ENCODE results near the gene HAS3. TPM values are rescaled to one million over a fixed set of nuclear protein-coding genes. Genes with fewer than 3 reads are reported as not detected.
A peak's percentile ranks its signal among the peaks of the same experiment; 100 is the strongest.
"Not testable (repeated sequence)": the region's sequence is repeated elsewhere in the genome, so short reads cannot be mapped to it uniquely, and the experiment has no call there.

The HAS3 gene
- polyA plus RNA-seq (2011; rRNA removed) (0.62 and 0.92 TPM in 2 replicates), polyA minus RNA-seq (2011; rRNA and poly(A)+ RNA removed) (0.97 and 1.2 TPM in 2 replicates)

GRCh38 chr16:69105501-69106361, at the start of gene HAS3:
Gene HAS3 (plus strand): TSS chr16:69105653. CDS start chr16:69109396, 3,743 bp downstream.
- no peak for DNase-seq (ENCODE audit: low read depth, low spot score)
- TF ChIP-seq CTCF (IDR thresholded peaks at IDR 0.05; ENCODE audit: low read depth, low read length) = no peak
- ChIA-PET POLR2A (interaction anchor here (0.6 kb wide), 4 partner anchors 36 to 301 kb away, joined by 4 to 8 read pairs (median 6); no protein-coding TSS in a partner anchor), CTCF (interaction anchor here (0.8 to 1.5 kb wide), 5 partner anchors 13 to 262 kb away, joined by 3 to 7 read pairs (median 4); no protein-coding TSS in a partner anchor)
- Histone ChIP-seq H3K9me3 (ENCODE audit: control insufficient read depth, insufficient read depth, low read length) (no peaks in the 10 kb centered on the region; the same call in 1 of the 2 replicates), H3K27me3 (ENCODE audit: control insufficient read depth, insufficient read depth, low read length) (peaks cover 2% of the 10 kb centered on the region), H3K4me3 (ENCODE audit: low read depth, low read length) (peak within 1 kb of the TSS; percentile 62), H3K27ac (ENCODE audit: low read depth, low read length) (no peak within 1 kb of the TSS)

GRCh38 chr16:69055980-69056379, 49.5 kb upstream of the HAS3 start:
- H3K27me3 ChIP-seq (ENCODE audit: control insufficient read depth, insufficient read depth, low read length) = no peaks in the 10 kb centered on the region

GRCh38 chr16:69056421-69056820, 49.0 kb upstream of the HAS3 start:
- DNase-seq (ENCODE audit: low read depth, low spot score) = no peak
- H3K27me3 ChIP-seq (ENCODE audit: control insufficient read depth, insufficient read depth, low read length) = no peaks in the 10 kb centered on the region
- no peak overlapping the region for H3K4me3 ChIP-seq (ENCODE audit: low read depth, low read length)
- H3K9me3 ChIP-seq (ENCODE audit: control insufficient read depth, insufficient read depth, low read length) = no peaks in the 10 kb centered on the region
- no peak overlapping the region for H3K27ac ChIP-seq (ENCODE audit: low read depth, low read length)
- ChIA-PET POLR2A (no interaction called here), CTCF (interaction anchor here (0.7 kb wide), 2 partner anchors 8 to 80 kb away, joined by 3 to 4 read pairs; no protein-coding TSS in a partner anchor)
- no peak for TF ChIP-seq CTCF (IDR thresholded peaks at IDR 0.05; ENCODE audit: low read depth, low read length)

More at GRCh38 chr16:69055980-69056379, 49.5 kb upstream of the HAS3 start:
- no peak overlapping the region for H3K4me3 ChIP-seq (ENCODE audit: low read depth, low read length)
- POLR2A ChIA-PET = no interaction called here
- CTCF ChIA-PET = interaction anchor here (0.7 kb wide), 1 partner anchor 79 kb away, joined by 3 read pairs; no protein-coding TSS in a partner anchor
- no peak for TF ChIP-seq CTCF (IDR thresholded peaks at IDR 0.05; ENCODE audit: low read depth, low read length)
- H3K9me3 ChIP-seq (ENCODE audit: control insufficient read depth, insufficient read depth, low read length) = no peaks in the 10 kb centered on the region
- no peak overlapping the region for H3K27ac ChIP-seq (ENCODE audit: low read depth, low read length)
- no peak for DNase-seq (ENCODE audit: low read depth, low spot score)

GRCh38 chr16:69057400-69058378, 47.8 kb upstream of the HAS3 start:
- TF ChIP-seq CTCF (IDR thresholded peaks at IDR 0.05; ENCODE audit: low read depth, low read length) = no peak
- POLR2A ChIA-PET = interaction anchor here (0.5 kb wide), 1 partner anchor 8 kb away, joined by 4 read pairs; no protein-coding TSS in a partner anchor
- Histone ChIP-seq H3K9me3 (ENCODE audit: control insufficient read depth, insufficient read depth, low read length) (no peaks in the 10 kb centered on the region), H3K27me3 (ENCODE audit: control insufficient read depth, insufficient read depth, low read length) (no peaks in the 10 kb centered on the region), H3K27ac (ENCODE audit: low read depth, low read length) (peak overlapping the region; percentile 69), H3K4me3 (ENCODE audit: low read depth, low read length) (no peak overlapping the region)
- no peak for DNase-seq (ENCODE audit: low read depth, low spot score)
- CTCF ChIA-PET = interaction anchor here (0.7 kb wide), 1 partner anchor 68 kb away, joined by 3 read pairs; no protein-coding TSS in a partner anchor

GRCh38 chr16:69063491-69063890, 42.0 kb upstream of the HAS3 start:
- H3K4me3 ChIP-seq (ENCODE audit: low read depth, low read length); H3K27ac ChIP-seq (ENCODE audit: low read depth, low read length); DNase-seq (ENCODE audit: low read depth, low spot score); H3K27me3 ChIP-seq (ENCODE audit: control insufficient read depth, insufficient read depth, low read length); POLR2A ChIA-PET; H3K9me3 ChIP-seq (ENCODE audit: control insufficient read depth, insufficient read depth, low read length): not testable (repeated sequence)
- CTCF ChIA-PET = interaction anchor here (0.6 kb wide), 1 partner anchor 216 kb away, joined by 5 read pairs; no protein-coding TSS in a partner anchor

Measured in AG04450 (cell line).